K562 (cell line): Measurements from ENCODE around the gene ABHD16B. TPM values are rescaled to one million over a fixed set of nuclear protein-coding genes. Genes with fewer than 3 reads are reported as not detected.

ENCODE experiments used
- BCOR ChIP-seq: fragments of 450-650 bp; IDR thresholded peaks from 2 replicates; pipeline ENCODE4 v1.6.1; 2016
- CBFA2T3 ChIP-seq: fragments of 450-650 bp; IDR thresholded peaks from 2 replicates; pipeline ENCODE4 v1.6.1; 2017
- DNMT1 ChIP-seq: fragments of 450-650 bp; IDR thresholded peaks from 2 replicates; pipeline ENCODE4 v1.6.1; 2016; ENCODE audit warnings: antibody characterized with exemption, mild to moderate bottlenecking
- EHMT2 ChIP-seq: fragments of 450-650 bp; IDR thresholded peaks from 2 replicates; pipeline ENCODE4 v1.6.1; 2018; ENCODE audit warnings: antibody characterized with exemption
- ETS1 ChIP-seq: conservative IDR thresholded peaks from 2 replicates; pipeline ENCODE4 v1.6.1; 2011; ENCODE audit warnings: low read depth, mild to moderate bottlenecking, low read length; ENCODE audit not compliant: control insufficient read depth
- HMGN3 ChIP-seq: IDR thresholded peaks from 2 replicates; pipeline ENCODE4 v1.6.1; 2011; ENCODE audit warnings: borderline replicate concordance, low read depth, mild to moderate bottlenecking, mixed read lengths, low read length; ENCODE audit not compliant: insufficient read length; ENCODE audit errors: extremely low read depth
- JUND ChIP-seq, 2 experiments: IDR thresholded peaks; 2 replicates in 1 of 2; 3 replicates in 1 of 2; pipeline ENCODE4 v1.6.1; 2011; ENCODE audit warnings: borderline replicate concordance in 2 of 2, low read depth in 2 of 2, low read length in 2 of 2, improper control_type of control experiment in 1 of 2, missing biosample characterization in 1 of 2, missing genetic modification characterization in 1 of 2, missing genetic modification reagents in 1 of 2
- MAX ChIP-seq: sonication (generic); formaldehyde crosslinking; IDR thresholded peaks from 2 replicates; pipeline ENCODE4 v1.9.0; 2022; ENCODE audit warnings: mild to moderate bottlenecking, missing genetic modification reagents
- MEF2A ChIP-seq: IDR thresholded peaks from 2 replicates; pipeline ENCODE4 v1.6.1; 2011; ENCODE audit warnings: low read depth, mild to moderate bottlenecking, low read length, moderate library complexity; ENCODE audit not compliant: control insufficient read depth
- MEF2D ChIP-seq: conservative IDR thresholded peaks from 2 replicates; pipeline ENCODE4 v1.6.1; 2016; ENCODE audit warnings: low read depth, missing genetic modification characterization, missing compliant biosample characterization
- NFE2 ChIP-seq: IDR thresholded peaks from 2 replicates; pipeline ENCODE4 v1.6.1; 2014; ENCODE audit warnings: antibody characterized with exemption, low read depth
- NRF1 ChIP-seq, 2 experiments: fragments of 450-650 bp; IDR thresholded peaks in 1 of 2; conservative IDR thresholded peaks in 1 of 2; 2 replicates each; pipeline ENCODE4 v1.6.1; 2014; ENCODE audit warnings: mild to moderate bottlenecking in 2 of 2
- PHF8 ChIP-seq: fragments of 200-600 bp; sonication (generic); IDR thresholded peaks from 2 replicates; pipeline ENCODE4 v1.6.1; 2012; ENCODE audit warnings: mixed run types, mild to moderate bottlenecking, inconsistent platforms, low read length, moderate library complexity, borderline replicate concordance
- POLR2A ChIP-seq: fragments of 450-650 bp; conservative IDR thresholded peaks from 2 replicates; pipeline ENCODE4 v1.6.1; 2016
- SIRT6 ChIP-seq: IDR thresholded peaks from one replicate; pipeline ENCODE4 v1.6.1; 2012; ENCODE audit warnings: low read depth, mild to moderate bottlenecking, control low read depth, inconsistent platforms, low read length, moderate library complexity
- SRSF1 ChIP-seq: fragments of 200-400 bp; formaldehyde crosslinking; IDR thresholded peaks from 2 replicates; pipeline ENCODE4 v1.6.1; 2017; ENCODE audit warnings: mild to moderate bottlenecking, low read depth, low read length, moderate library complexity
- TARDBP ChIP-seq: fragments of 450-650 bp; IDR thresholded peaks from 2 replicates; pipeline ENCODE4 v1.6.1; 2016
- TEAD1 ChIP-seq, 2 experiments: fragments of 450-650 bp in 1 of 2; sonication (generic) in 1 of 2; formaldehyde crosslinking; IDR thresholded peaks; 2 replicates each; pipeline versions ENCODE4 v1.4.0 to v1.8.0; 2020 to 2022; ENCODE audit warnings: mild to moderate bottlenecking in 2 of 2, missing genetic modification reagents in 1 of 2
- TGIF2 ChIP-seq: sonication (generic); formaldehyde crosslinking; IDR thresholded peaks from 2 replicates; pipeline ENCODE4 v1.8.1; 2022; ENCODE audit warnings: mild to moderate bottlenecking, missing genetic modification reagents, moderate library complexity
- THAP7 ChIP-seq: fragments of 250-450 bp; sonication (Bioruptor Pico); IDR thresholded peaks from 2 replicates; pipeline ENCODE4 v1.5.0; 2021
- YY1 ChIP-seq, 3 experiments: IDR thresholded peaks; 2 replicates each; pipeline ENCODE4 v1.6.1; 2011; ENCODE audit warnings: low read length in 2 of 3, mild to moderate bottlenecking in 2 of 3, moderate library complexity in 2 of 3, borderline replicate concordance in 1 of 3, control low read depth in 1 of 3, low read depth in 1 of 3; ENCODE audit not compliant: insufficient read depth in 3 of 3, insufficient replicate concordance in 2 of 3, control insufficient read depth in 1 of 3, insufficient read length in 1 of 3; ENCODE audit errors: extremely low read depth in 1 of 3
- ZHX1 ChIP-seq: fragments of 150-350 bp; conservative IDR thresholded peaks from 2 replicates; pipeline ENCODE4 v1.6.1; 2014; ENCODE audit warnings: low read length
- ZNF445 ChIP-seq: fragments of 250-450 bp; sonication (Bioruptor Pico); IDR thresholded peaks from 2 replicates; pipeline ENCODE4 v1.4.0; 2020; ENCODE audit warnings: low read depth, mild to moderate bottlenecking, moderate library complexity
- polyA plus RNA-seq, 8 experiments: library from polyadenylated mRNA; depleted of rRNA in 4 of 8; stranded (reverse) in 5 of 8; unstranded in 3 of 8; fragments of >200 nt; fragmentation: Nextera tagmentation in 2 of 8; fragmentation: Illumina TruSeq in 1 of 8; extraction: Ambion mirVana in 2 of 8; extraction: Trizol in 1 of 8; gene quantifications; 2 replicates each; pipeline versions ENCODE4 v1.2.1 to v1.2.3, GENCODE V29; 2011 to 2014; ENCODE audit warnings: inconsistent platforms in 1 of 8, missing spikeins in 1 of 8
- total RNA-seq, 7 experiments: library from RNA; depleted of rRNA in 6 of 7; stranded (reverse); fragments of >200 nt in 6 of 7; fragmentation: Illumina TruSeq in 2 of 7; extraction: Trizol in 2 of 7; gene quantifications; 2 replicates each; pipeline versions ENCODE4 v1.2.1 to v1.2.3, GENCODE V29; 2011 to 2021; ENCODE audit warnings: low replicate concordance in 1 of 7

Gene ABHD16B
- total and polyA plus RNA-seq, 9 of the 15 experiments (the other 6 are each of a cell fraction or from before 2014, with no cell fraction given): not detected

- TF ChIP-seq NRF1 (conservative IDR thresholded peaks at IDR 0.05 in 1 of 2, IDR thresholded peaks at IDR 0.05 in 1 of 2) (peak; percentile 31 to 34; a peak in 3 of 4 replicates), MEF2A (peak; percentile 88; the same call in 1 of the 2 replicates), MAX (peak; percentile 58; the same call in 1 of the 2 replicates), ZHX1 (no peak), DNMT1 (no peak), NFE2 (peak; percentile 41; the same call in 1 of the 2 replicates), POLR2A (no peak), ZNF445 (CRISPR knock-in tag) (no peak), SIRT6 (no peak), TEAD1 (CRISPR knock-in tag; IDR thresholded peaks at IDR 0.05) (0 out of 4 replicates have a peak, but pooled peaks of 1 of the 2 experiments have one; percentile 32), MEF2D (tag) (no peak), YY1 (IDR thresholded peaks at IDR 0.05; ENCODE audit: borderline replicate concordance in 1 of 3, control insufficient read depth in 1 of 3, extremely low read depth in 1 of 3, insufficient read depth in 3 of 3, insufficient read length in 1 of 3, insufficient replicate concordance in 2 of 3, low read depth in 1 of 3, low read length in 2 of 3) (peak in 1 of 3 experiments; percentile 38), PHF8 (peak; percentile 42; the same call in 1 of the 2 replicates), THAP7 (no peak), SRSF1 (no peak), BCOR (0 out of 2 replicates have a peak, but pooled peaks have one; percentile 10), CBFA2T3 (peak; percentile 42), TARDBP (0 out of 2 replicates have a peak, but pooled peaks have one; percentile 38), ETS1 (0 out of 2 replicates have a peak, but pooled peaks have one; percentile 48), TGIF2 (no peak), EHMT2 (no peak), HMGN3 (peak; percentile 57), JUND (IDR thresholded peaks at IDR 0.05; ENCODE audit: borderline replicate concordance, low read depth, low read length) (peak; percentile 35; the same call in 1 of the 2 replicates), JUND (tag; IDR thresholded peaks at IDR 0.05; ENCODE audit: borderline replicate concordance, low read depth, low read length) (no peak; the same call in 2 of the 3 replicates)
Observed at GRCh38 chr20:63846128-63846771, 15.0 kb upstream of the ABHD16B start (continued).
